ENCODE results near the gene UFD1.

GRCh38 chr22:19517171-19517500 lies 38.1 kb upstream of the UFD1 start:
- TF ChIP-seq, protein P1, sequence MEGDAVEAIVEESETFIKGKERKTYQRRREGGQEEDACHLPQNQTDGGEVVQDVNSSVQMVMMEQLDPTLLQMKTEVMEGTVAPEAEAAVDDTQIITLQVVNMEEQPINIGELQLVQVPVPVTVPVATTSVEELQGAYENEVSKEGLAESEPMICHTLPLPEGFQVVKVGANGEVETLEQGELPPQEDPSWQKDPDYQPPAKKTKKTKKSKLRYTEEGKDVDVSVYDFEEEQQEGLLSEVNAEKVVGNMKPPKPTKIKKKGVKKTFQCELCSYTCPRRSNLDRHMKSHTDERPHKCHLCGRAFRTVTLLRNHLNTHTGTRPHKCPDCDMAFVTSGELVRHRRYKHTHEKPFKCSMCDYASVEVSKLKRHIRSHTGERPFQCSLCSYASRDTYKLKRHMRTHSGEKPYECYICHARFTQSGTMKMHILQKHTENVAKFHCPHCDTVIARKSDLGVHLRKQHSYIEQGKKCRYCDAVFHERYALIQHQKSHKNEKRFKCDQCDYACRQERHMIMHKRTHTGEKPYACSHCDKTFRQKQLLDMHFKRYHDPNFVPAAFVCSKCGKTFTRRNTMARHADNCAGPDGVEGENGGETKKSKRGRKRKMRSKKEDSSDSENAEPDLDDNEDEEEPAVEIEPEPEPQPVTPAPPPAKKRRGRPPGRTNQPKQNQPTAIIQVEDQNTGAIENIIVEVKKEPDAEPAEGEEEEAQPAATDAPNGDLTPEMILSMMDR (IDR thresholded peaks at IDR 0.05): no peak
- no peak for TF ChIP-seq POLR2A (IDR thresholded peaks at IDR 0.05)
